SH-SY5Y (cell line): ENCODE data around the gene DDX59.

ENCODE experiments used
- GATA2 ChIP-seq: IDR thresholded peaks from 2 replicates; pipeline ENCODE4 v1.6.1; 2011; ENCODE audit warnings: mild to moderate bottlenecking, low read depth, low read length
- GATA3 ChIP-seq: IDR thresholded peaks from 2 replicates; pipeline ENCODE4 v1.6.1; 2011; ENCODE audit warnings: low read depth, mild to moderate bottlenecking, low read length, moderate library complexity

GRCh38 chr1:200625381-200625824 is 44.3 kb downstream of the DDX59 start:
- TF ChIP-seq GATA3 (no peak), GATA2 (no peak)
